KMS-11 (cell line): ENCODE measurements around the gene BRAF.
"Not testable (repeated sequence)": the region's sequence is repeated elsewhere in the genome, so short reads cannot be mapped to it uniquely, and the experiment has no call there.

ENCODE experiments used
- H2AFZ ChIP-seq: fragments of 200-600 bp; sonication (generic); 2 replicates; pipeline ENCODE4 v1.6.1; 2016; ENCODE audit warnings: antibody characterized with exemption, mixed run types, low read depth
- H3K27ac ChIP-seq: fragments of 200-600 bp; sonication (generic); 2 replicates; pipeline ENCODE4 v1.6.1; 2016; ENCODE audit warnings: mild to moderate bottlenecking, mixed run types
- H3K27me3 ChIP-seq: fragments of 200-600 bp; sonication (generic); 2 replicates; pipeline ENCODE4 v1.6.1; 2017; ENCODE audit warnings: mild to moderate bottlenecking, low read depth, mixed run types, moderate library complexity; ENCODE audit not compliant: insufficient read depth
- H3K36me3 ChIP-seq: fragments of 200-600 bp; sonication (generic); 2 replicates; pipeline ENCODE4 v1.6.1; 2017; ENCODE audit warnings: mild to moderate bottlenecking, mixed run types; ENCODE audit not compliant: insufficient read depth
- H3K4me1 ChIP-seq: fragments of 200-600 bp; sonication (generic); 2 replicates; pipeline ENCODE4 v1.6.1; 2016; ENCODE audit warnings: mild to moderate bottlenecking, low read depth, mixed run types; ENCODE audit not compliant: poor library complexity, severe bottlenecking
- H3K4me2 ChIP-seq: fragments of 200-600 bp; sonication (generic); 2 replicates; pipeline ENCODE4 v1.7.0; 2016; ENCODE audit warnings: mild to moderate bottlenecking, mixed run types
- H3K4me3 ChIP-seq: fragments of 200-600 bp; sonication (generic); IDR thresholded peaks from 2 replicates; pipeline ENCODE4 v1.6.1; 2017; ENCODE audit warnings: low read depth, low read length, mixed read lengths; ENCODE audit not compliant: insufficient read depth
- H3K79me2 ChIP-seq: fragments of 200-600 bp; sonication (generic); 2 replicates; pipeline ENCODE4 v1.6.1; 2016; ENCODE audit warnings: low read depth, mixed run types; ENCODE audit not compliant: insufficient read depth
- H3K9ac ChIP-seq: fragments of 200-600 bp; sonication (generic); 2 replicates; pipeline ENCODE4 v1.6.1; 2016; ENCODE audit warnings: mild to moderate bottlenecking, mixed run types
- H4K20me1 ChIP-seq: fragments of 200-600 bp; sonication (generic); 2 replicates; pipeline ENCODE4 v1.6.1; 2016; ENCODE audit warnings: mild to moderate bottlenecking, mixed run types; ENCODE audit not compliant: insufficient read depth
- CTCF ChIP-seq: fragments of 200-600 bp; sonication (generic); conservative IDR thresholded peaks from 2 replicates; pipeline ENCODE4 v1.6.1; 2017; ENCODE audit warnings: low read depth, mild to moderate bottlenecking, antibody characterized with exemption, low read length, moderate library complexity, mixed read lengths

Gene BRAF

GRCh38 chr7:140940898-140941297 lies 16.2 kb upstream of the BRAF start:
- no peak overlapping the region for H3K4me3 ChIP-seq
- H2AFZ ChIP-seq = no peak overlapping the region
- no peak overlapping the region for H3K4me2 ChIP-seq
- no peaks in the 10 kb centered on the region for H4K20me1 ChIP-seq
- no peaks in the 10 kb centered on the region for H3K4me1 ChIP-seq
- no peaks in the 10 kb centered on the region for H3K27me3 ChIP-seq
- H3K79me2 ChIP-seq = no peaks in the 10 kb centered on the region
- no peak overlapping the region for H3K9ac ChIP-seq
- no peaks in the 10 kb centered on the region for H3K36me3 ChIP-seq
- TF ChIP-seq CTCF = no peak
- no peak overlapping the region for H3K27ac ChIP-seq

DNA sequence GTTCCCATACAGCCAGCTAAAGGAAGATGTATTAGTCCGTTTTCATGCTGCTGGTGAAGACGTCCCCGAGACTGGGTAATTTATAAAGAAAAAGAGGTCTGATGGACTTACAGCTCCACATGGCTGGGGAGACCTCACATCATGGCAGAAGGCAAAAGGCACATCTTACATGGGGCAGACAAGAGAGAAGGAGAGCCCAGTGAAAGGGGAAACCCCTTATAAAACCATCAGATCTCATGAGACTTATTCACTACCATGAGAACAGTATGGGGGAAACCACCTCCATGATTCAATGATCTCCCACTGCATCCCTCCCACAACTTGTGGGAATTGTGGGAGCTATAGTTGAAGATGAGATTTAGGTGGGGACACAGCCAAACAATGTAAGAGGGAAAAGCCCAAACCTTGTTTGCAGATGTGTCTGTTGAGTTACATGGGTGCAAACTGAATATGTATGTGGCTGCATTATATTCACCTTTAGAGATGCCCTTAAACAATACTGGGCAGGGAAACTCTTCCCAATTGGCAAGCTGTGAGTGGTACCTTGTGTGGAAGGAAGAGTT lies 13.1 kb upstream of the BRAF start:
- TF ChIP-seq CTCF = no peak
- no peak overlapping the region for H3K27ac ChIP-seq

GRCh38 chr7:140928491-140929309 lies 4.0 kb upstream of the BRAF start:
- TF ChIP-seq CTCF = no peak
- Histone ChIP-seq H3K36me3 (no peaks in the 10 kb centered on the region), H3K4me2 (no peak overlapping the region), H3K27ac (no peak overlapping the region), H3K9ac (no peak overlapping the region), H4K20me1 (no peaks in the 10 kb centered on the region), H3K79me2 (peaks cover 7% of the 10 kb centered on the region), H3K4me3 (no peak overlapping the region), H3K4me1 (peaks cover 8% of the 10 kb centered on the region), H3K27me3 (no peaks in the 10 kb centered on the region), H2AFZ (no peak overlapping the region)

More for the DNA sequence above, 13.1 kb upstream of the BRAF start:
- H3K4me2 ChIP-seq = no peak overlapping the region
- no peaks in the 10 kb centered on the region for H4K20me1 ChIP-seq
- H3K79me2 ChIP-seq = no peaks in the 10 kb centered on the region
- no peak overlapping the region for H3K4me3 ChIP-seq
- H3K36me3 ChIP-seq = no peaks in the 10 kb centered on the region
- no peak overlapping the region for H3K9ac ChIP-seq
- H3K27me3 ChIP-seq = no peaks in the 10 kb centered on the region
- no peaks in the 10 kb centered on the region for H3K4me1 ChIP-seq
- no peak overlapping the region for H2AFZ ChIP-seq

DNA sequence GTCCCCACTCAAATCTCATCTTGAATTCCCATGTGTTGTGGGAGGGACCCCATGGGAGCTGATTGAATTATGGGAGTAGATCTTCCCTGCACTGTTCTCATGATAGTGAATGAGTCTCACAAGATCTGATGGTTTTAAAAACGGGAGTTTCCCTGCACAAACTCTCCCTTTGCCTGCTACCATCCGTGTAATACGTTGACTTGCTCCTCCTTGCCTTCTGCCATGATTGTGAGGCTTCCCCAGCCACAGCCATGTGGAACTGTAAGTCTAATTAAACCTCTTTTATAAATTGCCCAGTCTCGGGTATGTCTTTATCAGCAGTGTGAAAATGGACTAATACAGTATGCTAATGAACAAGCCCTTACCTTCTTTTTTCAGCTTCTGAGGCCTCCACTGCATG lies 3.2 kb upstream of the BRAF start:
- not testable (repeated sequence) for H3K36me3 ChIP-seq, H3K27ac ChIP-seq, H2AFZ ChIP-seq, H3K9ac ChIP-seq, H4K20me1 ChIP-seq, H3K27me3 ChIP-seq, H3K4me2 ChIP-seq, H3K4me3 ChIP-seq
- Histone ChIP-seq H3K4me1 (peaks cover 13% of the 10 kb centered on the region), H3K79me2 (peaks cover 15% of the 10 kb centered on the region)

GRCh38 chr7:140927351-140927750 lies 2.6 kb upstream of the BRAF start:
- no peak overlapping the region for H3K4me3 ChIP-seq
- H3K9ac ChIP-seq = no peak overlapping the region
- no peak overlapping the region for H3K4me2 ChIP-seq
- TF ChIP-seq CTCF = no peak
- H3K79me2 ChIP-seq = peaks cover 21% of the 10 kb centered on the region
- no peaks in the 10 kb centered on the region for H3K27me3 ChIP-seq
- no peak overlapping the region for H2AFZ ChIP-seq
- H3K27ac ChIP-seq = no peak overlapping the region
- H3K36me3 ChIP-seq = no peaks in the 10 kb centered on the region
- peaks cover 19% of the 10 kb centered on the region for H3K4me1 ChIP-seq
- H4K20me1 ChIP-seq = 0 out of 2 replicates have a peak, but pooled peaks cover 4% of the 10 kb centered on the region
